Liver (tissue), 9 donors: ENCODE results near the gene TMEM119. TPM values are rescaled to one million over a fixed set of nuclear protein-coding genes. Genes with fewer than 3 reads are reported as not detected.

Experiments used
- DNase-seq: peaks from one replicate; pipeline ENCODE4 v3.0.0-alpha.2; 2017; ENCODE audit warnings: low spot score
- H3K27ac ChIP-seq, 2 donors: one replicate each; pipeline ENCODE4 v1.7.0; 2013; ENCODE audit warnings: inconsistent platforms in 2 of 2, low read length in 2 of 2, control low read depth in 1 of 2, low read depth in 1 of 2, mild to moderate bottlenecking in 1 of 2
- H3K27me3 ChIP-seq, 4 donors: one replicate each; pipeline versions ENCODE4 v1.6.1 to v1.7.0; 2013; ENCODE audit warnings: low read length in 3 of 4, inconsistent platforms in 1 of 4, mild to moderate bottlenecking in 1 of 4, moderate library complexity in 1 of 4; ENCODE audit not compliant: control insufficient read depth in 4 of 4, insufficient read depth in 4 of 4
- H3K36me3 ChIP-seq, 4 donors: one replicate each; pipeline versions ENCODE4 v1.6.1 to v1.7.0; 2013; ENCODE audit warnings: low read length in 3 of 4, mild to moderate bottlenecking in 3 of 4, low read depth in 1 of 4, moderate library complexity in 1 of 4; ENCODE audit not compliant: control insufficient read depth in 4 of 4, insufficient read depth in 3 of 4
- H3K4me1 ChIP-seq, 4 donors: one replicate each; pipeline versions ENCODE4 v1.6.1 to v1.7.0; 2013; ENCODE audit warnings: low read length in 3 of 4, mild to moderate bottlenecking in 3 of 4, moderate library complexity in 1 of 4; ENCODE audit not compliant: control insufficient read depth in 4 of 4, insufficient read depth in 4 of 4
- H3K4me3 ChIP-seq, 3 donors: one replicate each; pipeline versions ENCODE4 v1.6.1 to v1.7.0; 2013; ENCODE audit warnings: low read length in 3 of 3, control low read depth in 1 of 3, low read depth in 1 of 3, mild to moderate bottlenecking in 1 of 3
- H3K9ac ChIP-seq, 2 donors: one replicate each; pipeline ENCODE4 v1.7.0; 2013; ENCODE audit warnings: low read length in 2 of 2, mild to moderate bottlenecking in 2 of 2, moderate library complexity in 2 of 2, control low read depth in 1 of 2, low read depth in 1 of 2
- H3K9me3 ChIP-seq, 4 donors: one replicate each; pipeline versions ENCODE4 v1.6.1 to v1.7.0; 2013; ENCODE audit warnings: low read length in 3 of 4; ENCODE audit not compliant: control insufficient read depth in 4 of 4
- EGR1 ChIP-seq, 2 donors: IDR thresholded peaks; 2 replicates each; pipeline ENCODE4 v1.6.1; 2016 to 2018; ENCODE audit warnings: antibody characterized with exemption in 2 of 2, low read depth in 2 of 2
- FOXA1 ChIP-seq: IDR thresholded peaks from 2 replicates; pipeline ENCODE4 v1.6.1; 2016; ENCODE audit warnings: antibody characterized with exemption
- FOXA2 ChIP-seq: IDR thresholded peaks from 2 replicates; pipeline ENCODE4 v1.6.1; 2016; ENCODE audit warnings: antibody characterized with exemption
- GABPA ChIP-seq, 2 donors: IDR thresholded peaks in 1 of 2; conservative IDR thresholded peaks in 1 of 2; 2 replicates each; pipeline ENCODE4 v1.6.1; 2016; ENCODE audit warnings: antibody characterized with exemption in 2 of 2, mild to moderate bottlenecking in 1 of 2, moderate library complexity in 1 of 2
- HNF4A ChIP-seq, 2 donors: conservative IDR thresholded peaks; 2 replicates each; pipeline ENCODE4 v1.6.1; 2016; ENCODE audit warnings: antibody characterized with exemption in 2 of 2, mild to moderate bottlenecking in 2 of 2
- HNF4G ChIP-seq: IDR thresholded peaks from 2 replicates; pipeline ENCODE4 v1.6.1; 2016; ENCODE audit warnings: antibody characterized with exemption
- JUND ChIP-seq, 2 donors: IDR thresholded peaks; 2 replicates each; pipeline ENCODE4 v1.6.1; 2016; ENCODE audit warnings: antibody characterized with exemption in 2 of 2
- NR2F2 ChIP-seq: IDR thresholded peaks from 2 replicates; pipeline ENCODE4 v1.6.1; 2016; ENCODE audit warnings: antibody characterized with exemption
- RAD21 ChIP-seq, 2 donors: IDR thresholded peaks; 2 replicates each; pipeline ENCODE4 v1.6.1; 2016; ENCODE audit warnings: antibody characterized with exemption in 2 of 2, mild to moderate bottlenecking in 2 of 2
- RXRA ChIP-seq, 2 donors: IDR thresholded peaks; 2 replicates each; pipeline ENCODE4 v1.6.1; 2017 to 2018; ENCODE audit warnings: antibody characterized with exemption in 2 of 2, mild to moderate bottlenecking in 1 of 2
- SP1 ChIP-seq: IDR thresholded peaks from 2 replicates; pipeline ENCODE4 v1.6.1; 2018; ENCODE audit warnings: antibody characterized with exemption, mild to moderate bottlenecking
- TAF1 ChIP-seq: conservative IDR thresholded peaks from 2 replicates; pipeline ENCODE4 v1.6.1; 2016; ENCODE audit warnings: antibody characterized with exemption, mild to moderate bottlenecking
- YY1 ChIP-seq: IDR thresholded peaks from 2 replicates; pipeline ENCODE4 v1.6.1; 2016; ENCODE audit warnings: antibody characterized with exemption, mild to moderate bottlenecking
- WGBS: extraction: QIAGEN DNeasy Blood & Tissue Kit; methylation state at CpG from one replicate; pipeline ENCODE4 v1.1.7; 2013; 5-methylcytosine and 5-hydroxymethylcytosine counted together
- polyA plus RNA-seq, 2 donors: library from polyadenylated mRNA; stranded (reverse) in 1 of 2; unstranded in 1 of 2; fragments of 200-250 nt in 1 of 2; fragments of >200 nt in 1 of 2; fragmentation: Nextera tagmentation in 1 of 2; extraction: Ambion mirVana in 1 of 2; gene quantifications; one replicate each; pipeline versions ENCODE4 v1.2.1 to v1.2.3, GENCODE V29; 2013 to 2015
- total RNA-seq, 2 donors: library from RNA; depleted of rRNA; stranded (reverse); fragments of >200 nt; gene quantifications; one replicate each; pipeline ENCODE4 v1.2.3, GENCODE V29; 2014
- TF ChIP-seq, protein P1 (sequence below): IDR thresholded peaks from 2 replicates; pipeline ENCODE4 v1.6.1; 2016; ENCODE audit warnings: antibody characterized with exemption
- TF ChIP-seq, protein P2 (sequence below): IDR thresholded peaks from 2 replicates; pipeline ENCODE4 v1.6.1; 2016; ENCODE audit warnings: antibody characterized with exemption
- TF ChIP-seq, protein P3 (sequence below): IDR thresholded peaks from 2 replicates; pipeline ENCODE4 v1.6.1; 2016; ENCODE audit warnings: antibody characterized with exemption, mild to moderate bottlenecking
- TF ChIP-seq, protein P4 (sequence below): IDR thresholded peaks from 2 replicates; pipeline ENCODE4 v1.6.1; 2016; ENCODE audit warnings: antibody characterized with exemption
- TF ChIP-seq, protein P5 (sequence below): fragments of 150-350 bp; IDR thresholded peaks from 2 replicates; pipeline ENCODE4 v1.5.1; 2017; ENCODE audit warnings: improper control_type of control experiment, low read depth, low read length; ENCODE audit not compliant: missing input control
- donor health status: healthy.
- donor health status: healthy.
- donor health status: healthy.
- donor health status: healthy.
- donor health status: healthy.

TMEM119 gene
- total and polyA plus RNA-seq, 4 donors, result 0.14 to 2.6 (median 0.38) TPM

DNA sequence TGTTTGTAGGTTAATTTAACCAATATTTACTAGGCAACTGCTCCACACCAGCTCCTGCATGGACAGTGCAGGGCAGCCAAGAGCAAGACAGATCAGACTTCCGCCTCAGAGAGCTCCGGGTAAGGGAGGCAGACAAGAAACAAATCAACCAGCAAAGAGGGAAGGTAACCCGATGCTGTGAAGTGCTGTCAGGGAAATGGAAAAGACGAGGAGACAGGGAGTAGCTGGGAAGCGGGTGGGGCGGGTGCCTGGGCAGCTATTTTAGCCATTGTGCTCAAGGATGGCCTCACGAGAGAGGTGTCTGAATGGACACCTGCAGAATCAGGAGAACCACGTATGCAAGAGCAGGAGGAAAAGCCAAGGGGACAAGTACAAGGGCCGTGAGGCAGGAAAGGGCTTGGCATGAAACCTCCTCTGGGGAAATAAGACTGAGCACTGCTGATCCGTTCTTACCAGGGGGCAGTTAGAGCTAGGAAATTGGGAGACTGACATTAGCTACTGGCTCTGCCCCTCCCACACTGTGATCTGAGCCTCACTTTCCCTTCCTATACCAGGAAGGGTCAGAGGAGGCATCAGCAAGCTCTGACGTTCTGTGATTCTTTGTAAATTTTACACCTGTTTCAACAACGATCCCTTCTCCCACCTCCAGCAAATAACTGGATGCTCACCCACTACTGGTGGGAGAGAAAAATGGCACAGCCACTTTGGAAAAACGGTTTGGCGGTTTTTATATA, 6.5 kb upstream of the TMEM119 start (continued):
- TF ChIP-seq TAF1 (no peak), EGR1 (IDR thresholded peaks at IDR 0.05; ENCODE audit: low read depth in 2 of 2) (no peak), HNF4A (conservative IDR thresholded peaks at IDR 0.05) (no peak), FOXA2 (no peak), FOXA1 (no peak)
- TF ChIP-seq, protein P1, sequence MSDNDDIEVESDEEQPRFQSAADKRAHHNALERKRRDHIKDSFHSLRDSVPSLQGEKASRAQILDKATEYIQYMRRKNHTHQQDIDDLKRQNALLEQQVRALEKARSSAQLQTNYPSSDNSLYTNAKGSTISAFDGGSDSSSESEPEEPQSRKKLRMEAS, result no peak

DNA sequence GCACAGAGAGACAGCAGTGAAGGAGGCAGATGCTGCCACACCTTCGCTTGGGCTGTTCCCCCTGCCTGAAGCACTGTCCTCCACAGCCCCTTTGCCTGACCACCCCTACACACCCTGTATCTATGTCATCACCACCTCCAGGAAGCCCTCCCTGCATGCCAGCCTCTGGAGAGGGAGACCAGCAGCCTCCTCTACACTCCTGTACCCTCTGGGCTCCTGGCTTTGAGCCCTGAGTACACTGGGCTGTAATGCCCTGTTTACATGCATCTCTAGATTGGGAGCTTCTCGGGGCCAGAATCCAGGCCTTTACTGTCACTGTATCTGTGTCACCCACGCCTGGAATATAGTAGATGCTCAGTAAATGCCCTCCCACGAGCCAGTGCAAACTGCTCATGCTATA, 5.9 kb upstream of the TMEM119 start:
- no peaks in the 10 kb centered on the region for H3K9me3 ChIP-seq
- TF ChIP-seq, protein P2, sequence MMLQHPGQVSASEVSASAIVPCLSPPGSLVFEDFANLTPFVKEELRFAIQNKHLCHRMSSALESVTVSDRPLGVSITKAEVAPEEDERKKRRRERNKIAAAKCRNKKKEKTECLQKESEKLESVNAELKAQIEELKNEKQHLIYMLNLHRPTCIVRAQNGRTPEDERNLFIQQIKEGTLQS, result no peak
- no peak for TF ChIP-seq YY1
- TF ChIP-seq TAF1, result no peak
- no peak for TF ChIP-seq FOXA1
- TF ChIP-seq SP1, result no peak
- TF ChIP-seq, protein P3, sequence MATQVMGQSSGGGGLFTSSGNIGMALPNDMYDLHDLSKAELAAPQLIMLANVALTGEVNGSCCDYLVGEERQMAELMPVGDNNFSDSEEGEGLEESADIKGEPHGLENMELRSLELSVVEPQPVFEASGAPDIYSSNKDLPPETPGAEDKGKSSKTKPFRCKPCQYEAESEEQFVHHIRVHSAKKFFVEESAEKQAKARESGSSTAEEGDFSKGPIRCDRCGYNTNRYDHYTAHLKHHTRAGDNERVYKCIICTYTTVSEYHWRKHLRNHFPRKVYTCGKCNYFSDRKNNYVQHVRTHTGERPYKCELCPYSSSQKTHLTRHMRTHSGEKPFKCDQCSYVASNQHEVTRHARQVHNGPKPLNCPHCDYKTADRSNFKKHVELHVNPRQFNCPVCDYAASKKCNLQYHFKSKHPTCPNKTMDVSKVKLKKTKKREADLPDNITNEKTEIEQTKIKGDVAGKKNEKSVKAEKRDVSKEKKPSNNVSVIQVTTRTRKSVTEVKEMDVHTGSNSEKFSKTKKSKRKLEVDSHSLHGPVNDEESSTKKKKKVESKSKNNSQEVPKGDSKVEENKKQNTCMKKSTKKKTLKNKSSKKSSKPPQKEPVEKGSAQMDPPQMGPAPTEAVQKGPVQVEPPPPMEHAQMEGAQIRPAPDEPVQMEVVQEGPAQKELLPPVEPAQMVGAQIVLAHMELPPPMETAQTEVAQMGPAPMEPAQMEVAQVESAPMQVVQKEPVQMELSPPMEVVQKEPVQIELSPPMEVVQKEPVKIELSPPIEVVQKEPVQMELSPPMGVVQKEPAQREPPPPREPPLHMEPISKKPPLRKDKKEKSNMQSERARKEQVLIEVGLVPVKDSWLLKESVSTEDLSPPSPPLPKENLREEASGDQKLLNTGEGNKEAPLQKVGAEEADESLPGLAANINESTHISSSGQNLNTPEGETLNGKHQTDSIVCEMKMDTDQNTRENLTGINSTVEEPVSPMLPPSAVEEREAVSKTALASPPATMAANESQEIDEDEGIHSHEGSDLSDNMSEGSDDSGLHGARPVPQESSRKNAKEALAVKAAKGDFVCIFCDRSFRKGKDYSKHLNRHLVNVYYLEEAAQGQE, result no peak
- TF ChIP-seq HNF4G, result no peak
- no peak for TF ChIP-seq RXRA (IDR thresholded peaks at IDR 0.05)
- TF ChIP-seq NR2F2, result no peak
- TF ChIP-seq, protein P1, result no peak
- no peak for TF ChIP-seq EGR1 (IDR thresholded peaks at IDR 0.05; ENCODE audit: low read depth in 2 of 2)
- TF ChIP-seq HNF4A (conservative IDR thresholded peaks at IDR 0.05), result no peak
- TF ChIP-seq FOXA2, result no peak
- TF ChIP-seq GABPA (IDR thresholded peaks at IDR 0.05 in 1 of 2, conservative IDR thresholded peaks at IDR 0.05 in 1 of 2), result no peak
- TF ChIP-seq, protein P4, sequence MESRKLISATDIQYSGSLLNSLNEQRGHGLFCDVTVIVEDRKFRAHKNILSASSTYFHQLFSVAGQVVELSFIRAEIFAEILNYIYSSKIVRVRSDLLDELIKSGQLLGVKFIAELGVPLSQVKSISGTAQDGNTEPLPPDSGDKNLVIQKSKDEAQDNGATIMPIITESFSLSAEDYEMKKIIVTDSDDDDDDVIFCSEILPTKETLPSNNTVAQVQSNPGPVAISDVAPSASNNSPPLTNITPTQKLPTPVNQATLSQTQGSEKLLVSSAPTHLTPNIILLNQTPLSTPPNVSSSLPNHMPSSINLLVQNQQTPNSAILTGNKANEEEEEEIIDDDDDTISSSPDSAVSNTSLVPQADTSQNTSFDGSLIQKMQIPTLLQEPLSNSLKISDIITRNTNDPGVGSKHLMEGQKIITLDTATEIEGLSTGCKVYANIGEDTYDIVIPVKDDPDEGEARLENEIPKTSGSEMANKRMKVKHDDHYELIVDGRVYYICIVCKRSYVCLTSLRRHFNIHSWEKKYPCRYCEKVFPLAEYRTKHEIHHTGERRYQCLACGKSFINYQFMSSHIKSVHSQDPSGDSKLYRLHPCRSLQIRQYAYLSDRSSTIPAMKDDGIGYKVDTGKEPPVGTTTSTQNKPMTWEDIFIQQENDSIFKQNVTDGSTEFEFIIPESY, result no peak
- TF ChIP-seq, protein P5, sequence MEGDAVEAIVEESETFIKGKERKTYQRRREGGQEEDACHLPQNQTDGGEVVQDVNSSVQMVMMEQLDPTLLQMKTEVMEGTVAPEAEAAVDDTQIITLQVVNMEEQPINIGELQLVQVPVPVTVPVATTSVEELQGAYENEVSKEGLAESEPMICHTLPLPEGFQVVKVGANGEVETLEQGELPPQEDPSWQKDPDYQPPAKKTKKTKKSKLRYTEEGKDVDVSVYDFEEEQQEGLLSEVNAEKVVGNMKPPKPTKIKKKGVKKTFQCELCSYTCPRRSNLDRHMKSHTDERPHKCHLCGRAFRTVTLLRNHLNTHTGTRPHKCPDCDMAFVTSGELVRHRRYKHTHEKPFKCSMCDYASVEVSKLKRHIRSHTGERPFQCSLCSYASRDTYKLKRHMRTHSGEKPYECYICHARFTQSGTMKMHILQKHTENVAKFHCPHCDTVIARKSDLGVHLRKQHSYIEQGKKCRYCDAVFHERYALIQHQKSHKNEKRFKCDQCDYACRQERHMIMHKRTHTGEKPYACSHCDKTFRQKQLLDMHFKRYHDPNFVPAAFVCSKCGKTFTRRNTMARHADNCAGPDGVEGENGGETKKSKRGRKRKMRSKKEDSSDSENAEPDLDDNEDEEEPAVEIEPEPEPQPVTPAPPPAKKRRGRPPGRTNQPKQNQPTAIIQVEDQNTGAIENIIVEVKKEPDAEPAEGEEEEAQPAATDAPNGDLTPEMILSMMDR, result no peak
- no peak for TF ChIP-seq JUND (IDR thresholded peaks at IDR 0.05)
- no peak for TF ChIP-seq RAD21 (IDR thresholded peaks at IDR 0.05)
- H3K9ac ChIP-seq, result no peak overlapping the region
- H3K36me3 ChIP-seq, result no peaks in the 10 kb centered on the region
- no peak overlapping the region for H3K4me3 ChIP-seq
- WGBS, result 79% methylated on average over 4 of the region's 4 CpGs
- no peaks in the 10 kb centered on the region for H3K27me3 ChIP-seq
- no peaks in the 10 kb centered on the region for H3K4me1 ChIP-seq
- H3K27ac ChIP-seq, result no peak overlapping the region
- DNase-seq, result no peak
